ENCODE data around the gene FSTL4. TPM values are rescaled to one million over a fixed set of nuclear protein-coding genes. Genes with fewer than 3 reads are reported as not detected.

The FSTL4 gene
- total and polyA plus RNA-seq, 2 of the 13 experiments (the other 11 are each of a cell fraction or from before 2014, with no cell fraction given), result 2.1 to 3.0 TPM

GRCh38 chr5:133189881-133190280, 422.5 kb downstream of the FSTL4 start (continued):
- TF ChIP-seq THRA (CRISPR knock-in tag; IDR thresholded peaks at IDR 0.05; ENCODE audit: borderline replicate concordance) (no peak), MTERF4 (CRISPR knock-in tag; IDR thresholded peaks at IDR 0.05) (no peak), AHDC1 (CRISPR knock-in tag; IDR thresholded peaks at IDR 0.05; ENCODE audit: borderline replicate concordance) (no peak), ZNF12 (CRISPR knock-in tag; IDR thresholded peaks at IDR 0.05) (no peak), MIER2 (CRISPR knock-in tag; IDR thresholded peaks at IDR 0.05) (no peak), ZBTB21 (CRISPR knock-in tag; IDR thresholded peaks at IDR 0.05) (no peak)

Measured in HepG2 (cell line).